HEK293 (cell line): ENCODE data around the gene GALNT16.
A peak's percentile ranks its signal among the peaks of the same experiment; 100 is the strongest.

ENCODE experiments used
- CTCF ChIA-PET: fragments of 350-600 bp; formaldehyde crosslinking; extraction: SDS; loops from one replicate; lab custom pipeline; 2021; ENCODE audit warnings: antibody characterized with exemption; lab: Yijun Ruan, JAX
- POLR2A ChIA-PET: fragments of 300-600 bp; formaldehyde crosslinking; extraction: SDS; loops from one replicate; lab custom pipeline; 2020; ENCODE audit warnings: antibody characterized with exemption, inconsistent platforms; lab: Yijun Ruan, JAX
- H3K27ac ChIP-seq: fragments of 200-500 bp; sonication (Bioruptor generic); 2 replicates; pipeline ENCODE4 v1.5.1; 2014; ENCODE audit warnings: low read depth, low read length, control low read depth, inconsistent platforms; ENCODE audit errors: extremely low read depth
- H3K36me3 ChIP-seq, 2 experiments: fragments of 200-500 bp in 1 of 2; sonication (Bioruptor generic) in 1 of 2; 1 replicate in 1 of 2; 2 replicates in 1 of 2; pipeline ENCODE4 v1.5.1; 2014 to 2017; ENCODE audit warnings: inconsistent platforms in 2 of 2, low read length in 2 of 2; ENCODE audit not compliant: control insufficient read depth in 2 of 2, insufficient read depth in 1 of 2
- H3K4me1 ChIP-seq: fragments of 200-500 bp; sonication (Bioruptor generic); 2 replicates; pipeline ENCODE4 v1.5.1; 2014; ENCODE audit warnings: mild to moderate bottlenecking, low read length, inconsistent platforms; ENCODE audit not compliant: control insufficient read depth, insufficient read depth
- H3K4me3 ChIP-seq: 2 replicates; pipeline ENCODE4 v1.5.1; 2011; ENCODE audit warnings: low read depth, mild to moderate bottlenecking, control low read depth, low read length, moderate library complexity
- H3K9me3 ChIP-seq: fragments of 200-500 bp; sonication (Bioruptor generic); 2 replicates; pipeline ENCODE4 v1.5.1; 2014; ENCODE audit warnings: low read depth, low read length, inconsistent platforms; ENCODE audit not compliant: control insufficient read depth, insufficient read depth
- KLF17 ChIP-seq: fragments of 450-650 bp; formaldehyde crosslinking; IDR thresholded peaks from 2 replicates; pipeline ENCODE4 v1.5.1; 2016; ENCODE audit warnings: missing biosample characterization, missing genetic modification characterization
- SETDB1 ChIP-seq: IDR thresholded peaks from one replicate; pipeline ENCODE4 v1.6.1; 2017; ENCODE audit warnings: mild to moderate bottlenecking, low read length, moderate library complexity, mixed read lengths; ENCODE audit not compliant: insufficient read length
- TCF7L2 ChIP-seq: IDR thresholded peaks from 2 replicates; pipeline ENCODE4 v1.6.1; 2011; ENCODE audit warnings: low read depth, mild to moderate bottlenecking, inconsistent platforms, low read length, moderate library complexity, borderline replicate concordance
- ZBTB10 ChIP-seq: fragments of 450-650 bp; formaldehyde crosslinking; IDR thresholded peaks from 2 replicates; pipeline ENCODE4 v1.5.1; 2016; ENCODE audit warnings: missing biosample characterization, missing genetic modification characterization
- ZBTB17 ChIP-seq: fragments of 450-650 bp; formaldehyde crosslinking; IDR thresholded peaks from 2 replicates; pipeline ENCODE4 v1.5.1; 2016; ENCODE audit warnings: missing biosample characterization, missing genetic modification characterization
- ZBTB7A ChIP-seq: fragments of 450-650 bp; formaldehyde crosslinking; IDR thresholded peaks from 2 replicates; pipeline ENCODE4 v1.5.1; 2016; ENCODE audit warnings: low read depth, missing biosample characterization, missing genetic modification characterization
- ZIC2 ChIP-seq: fragments of 450-650 bp; formaldehyde crosslinking; IDR thresholded peaks from 2 replicates; pipeline ENCODE4 v1.5.1; 2016; ENCODE audit warnings: missing biosample characterization, missing genetic modification characterization
- ZNF132 ChIP-seq: fragments of 450-650 bp; formaldehyde crosslinking; IDR thresholded peaks from 2 replicates; pipeline ENCODE4 v1.5.1; 2017; ENCODE audit warnings: missing biosample characterization, missing genetic modification characterization, borderline replicate concordance
- ZNF140 ChIP-seq: fragments of 450-650 bp; formaldehyde crosslinking; IDR thresholded peaks from 2 replicates; pipeline ENCODE4 v1.5.1; 2016; ENCODE audit warnings: missing biosample characterization, missing genetic modification characterization
- ZNF16 ChIP-seq: fragments of 450-650 bp; formaldehyde crosslinking; IDR thresholded peaks from 2 replicates; pipeline ENCODE4 v1.5.1; 2016; ENCODE audit warnings: low read depth, missing biosample characterization, missing genetic modification characterization
- ZNF2 ChIP-seq: fragments of 450-650 bp; formaldehyde crosslinking; IDR thresholded peaks from 2 replicates; pipeline ENCODE4 v1.5.1; 2016; ENCODE audit warnings: missing biosample characterization, missing genetic modification characterization
- ZNF24 ChIP-seq: fragments of 450-650 bp; formaldehyde crosslinking; IDR thresholded peaks from 2 replicates; pipeline ENCODE4 v1.5.1; 2016; ENCODE audit warnings: missing biosample characterization, missing genetic modification characterization
- ZNF433 ChIP-seq: fragments of 450-650 bp; formaldehyde crosslinking; IDR thresholded peaks from 2 replicates; pipeline ENCODE4 v1.5.1; 2016; ENCODE audit warnings: missing biosample characterization, missing genetic modification characterization, low read depth
- ZNF529 ChIP-seq: fragments of 450-650 bp; formaldehyde crosslinking; IDR thresholded peaks from 2 replicates; pipeline ENCODE4 v1.5.1; 2017; ENCODE audit warnings: missing genetic modification characterization, missing biosample characterization; ENCODE audit not compliant: insufficient replicate concordance
- ZNF530 ChIP-seq: fragments of 450-650 bp; formaldehyde crosslinking; IDR thresholded peaks from 2 replicates; pipeline ENCODE4 v1.5.1; 2016; ENCODE audit warnings: low read depth, missing biosample characterization, missing genetic modification characterization
- ZNF623 ChIP-seq: fragments of 450-650 bp; formaldehyde crosslinking; IDR thresholded peaks from 2 replicates; pipeline ENCODE4 v1.5.1; 2016; ENCODE audit warnings: missing biosample characterization, missing genetic modification characterization
- ZNF664 ChIP-seq: fragments of 450-650 bp; formaldehyde crosslinking; IDR thresholded peaks from 2 replicates; pipeline ENCODE4 v1.5.1; 2016; ENCODE audit warnings: missing biosample characterization, missing genetic modification characterization
- ZSCAN16 ChIP-seq: fragments of 450-650 bp; formaldehyde crosslinking; IDR thresholded peaks from 2 replicates; pipeline ENCODE4 v1.5.1; 2016; ENCODE audit warnings: missing biosample characterization, missing genetic modification characterization

GALNT16 gene

GRCh38 chr14:69287098-69288010 lies 27.4 kb downstream of the GALNT16 start:
- Histone ChIP-seq H3K4me3 (no peak overlapping the region), H3K9me3 (no peaks in the 10 kb centered on the region), H3K36me3 (no peaks in the 10 kb centered on the region), H3K4me1 (no peaks in the 10 kb centered on the region), H3K27ac (no peak overlapping the region)
- ChIA-PET CTCF (interaction anchor here (0.6 to 1.7 kb wide), 3 partner anchors 14 to 158 kb away, joined by 3 to 9 read pairs (median 4); no protein-coding TSS in a partner anchor), POLR2A (no interaction called here)
- no peak for TF ChIP-seq ZNF16 (tag by site-specific recombination)
- TF ChIP-seq SETDB1 = no peak
- TF ChIP-seq ZBTB10 (tag by site-specific recombination) = no peak
- no peak for TF ChIP-seq TCF7L2
- TF ChIP-seq ZNF433 (tag by site-specific recombination) = no peak
- no peak for TF ChIP-seq ZNF140 (tag by site-specific recombination)
- no peak for TF ChIP-seq ZNF664
- TF ChIP-seq ZNF623 (tag by site-specific recombination) = no peak
- no peak for TF ChIP-seq ZNF530 (tag by site-specific recombination)
- TF ChIP-seq KLF17 (tag by site-specific recombination) = no peak
- no peak for TF ChIP-seq ZNF132 (tag by site-specific recombination)
- TF ChIP-seq ZNF529 = no peak
- no peak for TF ChIP-seq ZNF2 (tag by site-specific recombination)
- TF ChIP-seq ZNF24 (tag by site-specific recombination) = no peak
- no peak for TF ChIP-seq ZBTB7A (tag by site-specific recombination)

GRCh38 chr14:69288011-69288771 lies 28.2 kb downstream of the GALNT16 start:
- Histone ChIP-seq H3K36me3 (no peaks in the 10 kb centered on the region), H3K9me3 (no peaks in the 10 kb centered on the region), H3K27ac (no peak overlapping the region), H3K4me1 (no peaks in the 10 kb centered on the region), H3K4me3 (no peak overlapping the region)
- POLR2A ChIA-PET = no interaction called here
- TF ChIP-seq ZIC2 (tag by site-specific recombination) (peak; percentile 41), ZSCAN16 (no peak), ZBTB17 (tag by site-specific recombination) (peak; percentile 45)
- CTCF ChIA-PET = interaction anchor here (0.6 to 1.7 kb wide), 3 partner anchors 13 to 159 kb away, joined by 3 to 9 read pairs (median 4); no protein-coding TSS in a partner anchor
